IPS-18a (cell line): Measurements from ENCODE around the gene ITPK1.

Experiments
- H3K27ac ChIP-seq: one replicate; pipeline ENCODE4 v1.5.1; 2013; ENCODE audit warnings: low read length
- H3K27me3 ChIP-seq: one replicate; pipeline ENCODE4 v1.6.1; 2013; ENCODE audit warnings: mild to moderate bottlenecking, low read length; ENCODE audit not compliant: control insufficient read depth, insufficient read depth
- H3K36me3 ChIP-seq: one replicate; pipeline ENCODE4 v1.6.1; 2013; ENCODE audit warnings: low read depth, low read length; ENCODE audit not compliant: control insufficient read depth
- H3K4me1 ChIP-seq: one replicate; pipeline ENCODE4 v1.6.1; 2013; ENCODE audit warnings: low read depth, low read length; ENCODE audit not compliant: control insufficient read depth
- H3K4me3 ChIP-seq: one replicate; pipeline ENCODE4 v1.5.1; 2013; ENCODE audit warnings: low read length
- H3K9ac ChIP-seq: one replicate; pipeline ENCODE4 v1.6.1; 2013; ENCODE audit warnings: mild to moderate bottlenecking, low read length, moderate library complexity
- H3K9me3 ChIP-seq: one replicate; pipeline ENCODE4 v1.6.1; 2013; ENCODE audit warnings: low read depth, low read length; ENCODE audit not compliant: control insufficient read depth

The ITPK1 gene

GRCh38 chr14:92960706-92961566 lies 154.8 kb downstream of the ITPK1 start:
- Histone ChIP-seq H3K4me1 (peaks cover 12% of the 10 kb centered on the region), H3K4me3 (no peak overlapping the region), H3K27ac (no peak overlapping the region), H3K9me3 (no peaks in the 10 kb centered on the region), H3K9ac (no peak overlapping the region), H3K27me3 (no peaks in the 10 kb centered on the region), H3K36me3 (peaks cover 7% of the 10 kb centered on the region)

DNA sequence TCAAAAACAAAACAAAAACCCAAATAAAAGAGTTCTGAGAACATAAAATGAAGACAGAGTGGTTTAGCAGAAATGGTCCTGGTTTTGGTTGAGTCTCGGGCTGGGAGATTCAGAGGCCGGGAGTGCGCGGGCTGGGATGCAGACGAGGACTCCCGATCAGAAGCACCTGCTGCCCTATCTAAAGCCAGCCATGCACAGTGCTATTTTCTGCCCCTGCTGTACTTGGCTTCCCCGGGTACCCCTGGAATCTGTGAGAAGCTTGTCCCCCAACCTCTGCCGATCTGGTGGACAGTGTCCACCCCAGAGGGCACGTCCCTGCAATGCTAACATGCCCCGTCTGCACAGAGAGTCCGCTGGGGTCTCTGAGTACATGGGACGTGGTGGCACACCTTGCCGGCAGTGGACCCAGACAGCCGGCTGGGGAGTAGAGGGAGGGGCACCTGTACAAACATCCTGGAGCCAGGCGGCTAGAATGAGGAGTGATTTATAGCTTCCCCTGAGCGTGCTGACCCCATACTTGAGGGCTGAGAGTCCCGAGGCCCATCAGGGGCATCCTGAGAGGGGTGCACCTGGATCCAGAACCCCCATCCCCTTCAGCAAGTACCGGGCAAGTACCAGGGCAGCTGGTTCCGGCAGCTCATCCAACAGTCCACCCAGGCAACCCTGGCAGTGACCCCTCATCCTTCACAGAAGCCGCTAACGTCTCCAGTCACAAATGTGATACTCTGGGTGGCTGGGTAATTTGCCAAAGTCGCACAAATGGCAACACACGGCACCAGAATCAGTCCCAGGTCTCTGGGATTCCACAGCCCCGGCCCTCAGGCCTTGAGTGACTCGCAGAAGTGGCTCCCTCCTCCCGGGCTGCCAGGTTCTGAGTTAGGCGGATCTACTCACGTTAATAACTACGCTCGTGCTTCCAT lies 155.7 kb downstream of the ITPK1 start:
- Histone ChIP-seq H3K9me3 (no peaks in the 10 kb centered on the region), H3K27me3 (no peaks in the 10 kb centered on the region), H3K27ac (no peak overlapping the region), H3K4me3 (no peak overlapping the region), H3K4me1 (peaks cover 9% of the 10 kb centered on the region), H3K9ac (no peak overlapping the region), H3K36me3 (peaks cover 7% of the 10 kb centered on the region)

- H3K4me1 ChIP-seq: peaks cover 6% of the 10 kb centered on the region
These were observed 156.6 kb downstream of the ITPK1 start for GRCh38 chr14:92959189-92959531.

DNA sequence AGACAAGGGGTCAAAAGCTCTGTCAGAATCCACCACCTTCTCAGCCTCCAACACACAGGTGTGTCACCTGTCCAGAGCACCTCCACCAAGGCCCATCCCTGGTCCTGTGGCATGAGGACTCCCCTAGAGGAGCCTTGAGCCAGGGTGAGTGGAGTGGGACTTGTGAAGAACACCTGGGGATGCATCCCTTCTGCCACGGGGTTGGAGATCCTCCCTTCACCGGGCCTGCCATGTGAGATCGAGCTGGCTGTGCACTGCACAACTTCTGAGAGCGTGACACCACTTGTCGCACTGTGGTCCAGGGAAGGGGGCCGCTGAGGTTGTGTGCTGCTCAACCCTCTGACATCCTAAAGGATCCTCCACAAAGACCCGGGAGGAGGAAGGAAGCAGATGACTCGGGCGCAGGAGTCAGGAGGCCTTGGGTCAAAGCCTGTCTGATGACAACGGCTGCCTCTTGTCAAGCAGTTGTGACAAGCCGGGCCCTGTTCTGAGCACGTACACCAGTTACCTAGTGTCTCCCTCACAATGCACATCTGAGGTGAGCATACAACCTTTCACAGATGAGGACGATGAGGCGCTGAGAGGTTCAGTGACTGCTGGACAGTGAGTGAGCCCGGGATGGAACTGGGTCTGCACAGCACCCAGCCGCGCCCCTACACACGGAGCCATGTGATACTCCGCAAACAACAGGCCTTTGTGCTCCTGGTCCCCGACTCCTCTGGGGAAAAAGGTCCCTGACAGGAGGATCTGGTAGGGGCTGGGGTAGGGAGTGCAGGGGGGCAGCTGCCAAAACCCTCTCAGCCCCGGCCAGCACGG lies 157.1 kb downstream of the ITPK1 start:
- H3K27ac ChIP-seq: no peak overlapping the region
- H3K36me3 ChIP-seq: peaks cover 7% of the 10 kb centered on the region
- H3K27me3 ChIP-seq: no peaks in the 10 kb centered on the region
- no peak overlapping the region for H3K4me3 ChIP-seq
- no peaks in the 10 kb centered on the region for H3K9me3 ChIP-seq
- no peak overlapping the region for H3K9ac ChIP-seq
- peaks cover 6% of the 10 kb centered on the region for H3K4me1 ChIP-seq

More at GRCh38 chr14:92959189-92959531, 156.6 kb downstream of the ITPK1 start:
- Histone ChIP-seq H3K9me3 (no peaks in the 10 kb centered on the region), H3K36me3 (peaks cover 7% of the 10 kb centered on the region), H3K27ac (no peak overlapping the region), H3K9ac (no peak overlapping the region), H3K4me3 (no peak overlapping the region), H3K27me3 (no peaks in the 10 kb centered on the region)

- Histone ChIP-seq H3K9me3 (no peaks in the 10 kb centered on the region), H3K27me3 (no peaks in the 10 kb centered on the region), H3K27ac (no peak overlapping the region), H3K4me1 (no peaks in the 10 kb centered on the region), H3K36me3 (peaks cover 2% of the 10 kb centered on the region), H3K9ac (no peak overlapping the region), H3K4me3 (no peak overlapping the region)
These were observed 158.8 kb downstream of the ITPK1 start for GRCh38 chr14:92956961-92957360.

DNA sequence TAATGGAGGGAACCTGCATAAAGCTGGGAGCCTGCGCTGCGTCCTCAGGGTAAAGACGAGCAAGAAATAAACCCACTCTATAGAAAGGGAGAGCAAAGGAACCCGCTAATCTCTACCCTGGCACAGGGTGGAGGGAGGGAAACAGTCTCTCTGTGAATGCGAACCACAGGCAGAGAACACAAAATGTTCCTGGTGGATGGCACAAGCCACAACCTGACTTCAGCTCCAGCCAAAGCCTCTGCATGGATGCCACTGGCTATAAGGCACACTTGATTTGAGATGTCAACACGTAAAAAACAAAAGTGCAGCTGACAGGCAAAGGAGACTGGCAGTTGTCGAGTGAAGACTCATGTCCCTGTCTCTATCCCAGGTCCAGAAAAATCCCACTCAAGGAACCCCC lies 160.3 kb downstream of the ITPK1 start:
- no peak overlapping the region for H3K27ac ChIP-seq
- peaks cover 13% of the 10 kb centered on the region for H3K36me3 ChIP-seq
- H3K9ac ChIP-seq: no peak overlapping the region
- H3K27me3 ChIP-seq: no peaks in the 10 kb centered on the region
- H3K4me3 ChIP-seq: no peak overlapping the region
- H3K9me3 ChIP-seq: no peaks in the 10 kb centered on the region
- H3K4me1 ChIP-seq: no peaks in the 10 kb centered on the region

DNA sequence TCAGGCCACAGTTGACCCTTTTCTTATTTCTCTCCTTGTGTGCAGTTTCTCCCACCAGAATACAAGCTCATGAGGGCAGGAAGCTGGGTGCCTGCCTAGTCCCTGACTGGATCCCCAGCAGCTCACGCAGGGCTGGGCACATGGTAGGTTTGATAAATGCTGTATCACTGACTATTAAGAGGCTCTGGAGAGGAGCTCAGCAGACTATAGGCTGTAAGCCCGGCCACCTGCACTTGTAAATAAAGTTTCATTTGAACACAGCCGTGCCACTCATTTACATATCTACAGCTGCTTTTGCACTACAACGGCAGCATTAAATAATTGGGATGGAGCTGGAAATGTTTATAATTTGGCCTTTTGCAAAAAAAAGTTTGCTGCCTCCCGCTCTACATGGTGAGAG lies 160.8 kb downstream of the ITPK1 start:
- peaks cover 17% of the 10 kb centered on the region for H3K36me3 ChIP-seq
- H3K9me3 ChIP-seq: no peaks in the 10 kb centered on the region
- no peaks in the 10 kb centered on the region for H3K4me1 ChIP-seq
- H3K4me3 ChIP-seq: no peak overlapping the region
- H3K27ac ChIP-seq: no peak overlapping the region
- H3K27me3 ChIP-seq: no peaks in the 10 kb centered on the region
- H3K9ac ChIP-seq: no peak overlapping the region

GRCh38 chr14:92953526-92953925 lies 162.2 kb downstream of the ITPK1 start:
- no peaks in the 10 kb centered on the region for H3K4me1 ChIP-seq
- H3K9me3 ChIP-seq: no peaks in the 10 kb centered on the region
- H3K9ac ChIP-seq: no peak overlapping the region
- H3K27ac ChIP-seq: no peak overlapping the region
- H3K27me3 ChIP-seq: no peaks in the 10 kb centered on the region
- peaks cover 18% of the 10 kb centered on the region for H3K36me3 ChIP-seq
- H3K4me3 ChIP-seq: no peak overlapping the region

DNA sequence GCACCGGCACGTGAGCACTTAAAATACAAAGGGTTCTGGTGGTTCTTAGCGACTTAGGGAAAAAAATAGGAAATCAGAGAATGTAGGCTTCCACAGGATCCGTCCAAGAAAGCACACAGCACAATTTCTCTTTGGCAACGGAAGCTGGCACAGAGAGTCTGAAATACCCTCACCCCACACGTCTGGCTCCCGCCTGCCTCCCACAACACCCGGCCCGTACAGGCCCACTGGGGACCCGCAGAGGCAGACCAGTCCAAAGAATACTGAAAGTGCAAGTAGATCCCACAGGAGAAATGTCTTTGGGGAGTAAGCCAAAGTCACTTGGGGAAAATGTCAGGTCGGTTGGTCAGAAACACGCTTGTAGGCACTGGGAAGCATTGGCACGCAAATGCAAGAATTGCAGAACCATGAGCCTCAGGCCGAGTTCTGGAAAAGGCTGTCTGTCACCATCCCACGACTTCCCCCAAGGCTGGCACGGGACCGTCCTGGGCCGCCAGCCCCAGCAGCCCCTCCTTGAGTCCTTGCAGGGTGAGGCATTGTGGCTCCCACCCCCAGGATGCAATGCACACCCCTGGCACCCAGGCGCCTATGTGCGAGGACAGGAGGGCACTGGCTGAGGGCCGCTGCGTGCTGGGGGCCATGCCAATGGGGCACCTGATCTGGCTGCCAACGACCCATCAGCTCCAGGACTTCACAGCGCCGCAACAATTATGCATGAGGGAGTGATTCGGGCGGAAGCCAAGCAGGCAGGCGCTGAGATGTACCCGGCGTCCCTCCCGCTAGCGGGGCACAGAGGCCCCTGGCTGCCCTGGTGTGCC lies 163.0 kb downstream of the ITPK1 start:
- Histone ChIP-seq H3K9me3 (no peaks in the 10 kb centered on the region), H3K4me1 (no peaks in the 10 kb centered on the region), H3K9ac (no peak overlapping the region), H3K27ac (no peak overlapping the region), H3K36me3 (peaks cover 16% of the 10 kb centered on the region), H3K27me3 (no peaks in the 10 kb centered on the region), H3K4me3 (no peak overlapping the region)

- no peaks in the 10 kb centered on the region for H3K27me3 ChIP-seq
- H3K9ac ChIP-seq: no peak overlapping the region
- no peak overlapping the region for H3K4me3 ChIP-seq
- no peaks in the 10 kb centered on the region for H3K9me3 ChIP-seq
- H3K4me1 ChIP-seq: no peaks in the 10 kb centered on the region
- H3K27ac ChIP-seq: no peak overlapping the region
- H3K36me3 ChIP-seq: peaks cover 16% of the 10 kb centered on the region
These were observed 163.7 kb downstream of the ITPK1 start for GRCh38 chr14:92951912-92952471.
